SKM-1 (cell line): ENCODE results near the gene CABLES1.

Experiments used
- DNase-seq: peaks from one replicate; lab custom pipeline; 2025; ENCODE audit not compliant: unreplicated experiment; lab: John Stamatoyannopoulos, UW

The CABLES1 gene

GRCh38 chr18:23165271-23166068 lies 30.2 kb downstream of the CABLES1 start:
- no peak for DNase-seq

GRCh38 chr18:23166891-23167541 lies 31.7 kb downstream of the CABLES1 start:
- no peak for DNase-seq

GRCh38 chr18:23169673-23170044 lies 34.4 kb downstream of the CABLES1 start:
- DNase-seq = no peak

GRCh38 chr18:23170137-23170536 lies 34.9 kb downstream of the CABLES1 start:
- DNase-seq = no peak

- no peak for DNase-seq
These were observed 36.4 kb downstream of the CABLES1 start for GRCh38 chr18:23171581-23172156.

GRCh38 chr18:23172591-23173380 lies 37.5 kb downstream of the CABLES1 start:
- no peak for DNase-seq

GRCh38 chr18:23173912-23174311 lies 38.6 kb downstream of the CABLES1 start:
- DNase-seq = no peak

GRCh38 chr18:23176701-23177432 lies 41.6 kb downstream of the CABLES1 start:
- no peak for DNase-seq

- no peak for DNase-seq
These were observed 42.3 kb downstream of the CABLES1 start for GRCh38 chr18:23177433-23178072.

GRCh38 chr18:23178201-23178600 lies 42.9 kb downstream of the CABLES1 start:
- no peak for DNase-seq

- no peak for DNase-seq
These were observed 43.4 kb downstream of the CABLES1 start for GRCh38 chr18:23178661-23179081.

- no peak for DNase-seq
These were observed 44.1 kb downstream of the CABLES1 start for GRCh38 chr18:23179416-23179815.

GRCh38 chr18:23181547-23181946 lies 46.3 kb downstream of the CABLES1 start:
- no peak for DNase-seq

- no peak for DNase-seq
These were observed 47.3 kb downstream of the CABLES1 start for GRCh38 chr18:23182606-23183005.

GRCh38 chr18:23183411-23184150 lies 48.3 kb downstream of the CABLES1 start:
- DNase-seq = no peak

- DNase-seq = no peak
These were observed 51.5 kb downstream of the CABLES1 start for GRCh38 chr18:23186781-23187180.

GRCh38 chr18:23188068-23188760 lies 52.9 kb downstream of the CABLES1 start:
- DNase-seq = no peak

- DNase-seq = no peak
These were observed 53.8 kb downstream of the CABLES1 start for GRCh38 chr18:23189099-23189498.
